Smooth muscle cell of the umbilical artery (primary cell): Measurements from ENCODE around the gene THBS2. TPM values are rescaled to one million over a fixed set of nuclear protein-coding genes. Genes with fewer than 3 reads are reported as not detected.

Experiments used
- total RNA-seq: library from RNA; depleted of rRNA; stranded (reverse); fragments of >200 nt; gene quantifications from 2 replicates; pipeline ENCODE4 v1.2.3, GENCODE V29; 2014

Gene THBS2
- 1,449 and 1,500 TPM in 2 replicates for total RNA-seq

DNA sequence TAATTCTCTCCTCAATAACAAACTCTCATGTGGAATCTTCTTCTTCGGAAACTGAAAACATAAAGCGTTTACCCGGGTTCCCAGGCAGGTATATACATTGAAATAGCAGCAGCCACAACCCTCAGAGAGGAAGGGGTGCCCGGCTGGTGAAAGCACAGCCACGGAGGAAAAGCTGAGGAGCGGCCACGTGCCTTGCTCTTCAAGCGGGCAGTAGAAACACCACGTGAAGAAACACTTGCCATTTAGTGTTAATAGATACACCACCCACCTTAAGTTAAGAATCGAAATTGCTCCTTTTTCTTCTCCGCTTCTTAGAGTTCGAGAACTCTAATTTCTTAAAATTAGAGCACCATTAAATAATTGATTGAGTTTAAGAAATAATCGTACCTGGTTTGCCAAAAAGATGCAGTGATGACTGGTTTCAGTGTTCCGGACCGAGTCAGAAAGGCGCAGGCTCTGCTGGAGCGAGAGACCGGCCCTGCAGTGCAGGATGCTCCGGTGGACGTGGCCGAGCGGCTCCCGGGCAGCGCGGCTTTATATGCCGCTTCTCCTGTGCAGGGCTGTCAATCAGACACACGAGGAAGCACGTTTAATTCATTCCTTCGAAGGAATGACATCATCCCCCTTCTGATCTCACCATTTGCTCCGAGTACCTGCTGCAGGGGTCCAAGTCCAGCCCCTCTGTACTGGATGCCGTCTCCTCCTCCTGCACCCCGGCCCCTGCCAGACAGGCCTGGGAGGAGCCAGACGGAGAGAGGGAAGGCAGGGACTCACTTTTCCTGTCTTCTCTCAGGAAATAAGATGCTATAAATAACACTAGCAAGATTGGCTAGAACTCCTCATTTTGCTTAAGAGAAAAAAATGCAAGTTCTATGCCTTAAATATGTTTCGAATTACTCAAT is at the start of gene THBS2:
THBS2 (minus strand) TSS at position 510 of the 902 bp plus-strand sequence. CDS start 3,062 bp downstream, outside the sequence.

